ENCODE results near the gene CNIH4. TPM values are rescaled to one million over a fixed set of nuclear protein-coding genes. Genes with fewer than 3 reads are reported as not detected.

The CNIH4 gene
- polyA plus RNA-seq, 3 donors, result 33.4 to 106 (median 94.7) TPM

DNA sequence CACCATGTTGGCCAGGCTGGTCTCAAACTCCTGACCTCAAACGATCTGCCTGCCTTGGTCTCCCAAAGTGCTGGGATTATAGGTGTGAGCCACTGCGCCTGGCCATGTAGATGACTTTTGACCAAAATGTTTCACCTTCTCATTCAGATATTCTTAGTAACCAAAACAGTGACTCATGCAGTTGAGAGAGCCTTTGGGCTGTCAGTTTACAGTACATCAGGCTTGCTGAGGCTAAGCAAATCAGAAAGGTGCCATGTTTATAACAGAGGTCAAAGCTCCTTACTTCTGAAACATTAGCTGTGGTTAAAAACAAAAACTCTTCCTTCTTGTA is 21.0 kb downstream of the CNIH4 start:
- Mint-ChIP-seq H3K36me3 (peaks cover 47 to 66% of the 10 kb centered on the region in 2 donors), H3K9me3 (no peaks in the 10 kb centered on the region), H3K4me3 (no peak overlapping the region), H3K27me3 (ENCODE audit: low read depth in 3 of 3) (peaks cover 0 to 2% (median 0%) of the 10 kb centered on the region in 3 donors), H3K27ac (peak overlapping the region; percentile 69 to 87 (median 84)), H3K4me1 (peaks cover 69% of the 10 kb centered on the region)
- peaks cover 60 to 66% of the 10 kb centered on the region in 2 donors for H3K4me1 ChIP-seq (ENCODE audit: control insufficient read depth in 1 of 2, insufficient read depth in 2 of 2, low read length in 2 of 2)
- TF ChIP-seq, protein P1, sequence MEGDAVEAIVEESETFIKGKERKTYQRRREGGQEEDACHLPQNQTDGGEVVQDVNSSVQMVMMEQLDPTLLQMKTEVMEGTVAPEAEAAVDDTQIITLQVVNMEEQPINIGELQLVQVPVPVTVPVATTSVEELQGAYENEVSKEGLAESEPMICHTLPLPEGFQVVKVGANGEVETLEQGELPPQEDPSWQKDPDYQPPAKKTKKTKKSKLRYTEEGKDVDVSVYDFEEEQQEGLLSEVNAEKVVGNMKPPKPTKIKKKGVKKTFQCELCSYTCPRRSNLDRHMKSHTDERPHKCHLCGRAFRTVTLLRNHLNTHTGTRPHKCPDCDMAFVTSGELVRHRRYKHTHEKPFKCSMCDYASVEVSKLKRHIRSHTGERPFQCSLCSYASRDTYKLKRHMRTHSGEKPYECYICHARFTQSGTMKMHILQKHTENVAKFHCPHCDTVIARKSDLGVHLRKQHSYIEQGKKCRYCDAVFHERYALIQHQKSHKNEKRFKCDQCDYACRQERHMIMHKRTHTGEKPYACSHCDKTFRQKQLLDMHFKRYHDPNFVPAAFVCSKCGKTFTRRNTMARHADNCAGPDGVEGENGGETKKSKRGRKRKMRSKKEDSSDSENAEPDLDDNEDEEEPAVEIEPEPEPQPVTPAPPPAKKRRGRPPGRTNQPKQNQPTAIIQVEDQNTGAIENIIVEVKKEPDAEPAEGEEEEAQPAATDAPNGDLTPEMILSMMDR (IDR thresholded peaks at IDR 0.05), result no peak
- intact Hi-C loops (cut with micrococcal nuclease), result no loop called here
- no peak overlapping the region for H2AFZ ChIP-seq (ENCODE audit: insufficient read depth, low read depth, low read length, poor library complexity, severe bottlenecking)
- H4K20me1 ChIP-seq (ENCODE audit: insufficient read depth, low read length), result peaks cover 43% of the 10 kb centered on the region
- no CpG with 5 or more reads among the region's 2 CpGs for WGBS (ENCODE audit: insufficient coverage)
- peaks cover 43 to 46% of the 10 kb centered on the region in 2 donors for H3K36me3 ChIP-seq (replicated peaks in 1 of 2; ENCODE audit: control insufficient read depth in 1 of 2, insufficient read depth in 2 of 2, low read length in 2 of 2)
- H3K9me3 ChIP-seq (replicated peaks in 1 of 2; ENCODE audit: control insufficient read depth in 1 of 2, insufficient read depth in 1 of 2, low read length in 2 of 2), result no peaks in the 10 kb centered on the region
- H3K27me3 ChIP-seq (ENCODE audit: control insufficient read depth in 2 of 2, insufficient read depth in 2 of 2, low read length in 2 of 2), result no peaks in the 10 kb centered on the region
- no peak overlapping the region for H3K4me2 ChIP-seq (replicated peaks; ENCODE audit: extremely low read depth, low read length, poor library complexity, severe bottlenecking)
- no peak overlapping the region for H3K4me3 ChIP-seq (replicated peaks in 1 of 3; ENCODE audit: low read depth in 2 of 3, low read length in 3 of 3)
- peak overlapping the region; percentile 66 to 81 for H3K27ac ChIP-seq (ENCODE audit: low read depth in 1 of 2, low read length in 2 of 2)
- DNase-seq, result peak in 2 of 3 donors; percentile 14 to 18
- H3K79me2 ChIP-seq (ENCODE audit: insufficient read depth, low read length), result peaks cover 43% of the 10 kb centered on the region
- peak overlapping the region; percentile 12 for H3K9ac ChIP-seq (ENCODE audit: insufficient read depth, low read length, poor library complexity, severe bottlenecking)

DNA sequence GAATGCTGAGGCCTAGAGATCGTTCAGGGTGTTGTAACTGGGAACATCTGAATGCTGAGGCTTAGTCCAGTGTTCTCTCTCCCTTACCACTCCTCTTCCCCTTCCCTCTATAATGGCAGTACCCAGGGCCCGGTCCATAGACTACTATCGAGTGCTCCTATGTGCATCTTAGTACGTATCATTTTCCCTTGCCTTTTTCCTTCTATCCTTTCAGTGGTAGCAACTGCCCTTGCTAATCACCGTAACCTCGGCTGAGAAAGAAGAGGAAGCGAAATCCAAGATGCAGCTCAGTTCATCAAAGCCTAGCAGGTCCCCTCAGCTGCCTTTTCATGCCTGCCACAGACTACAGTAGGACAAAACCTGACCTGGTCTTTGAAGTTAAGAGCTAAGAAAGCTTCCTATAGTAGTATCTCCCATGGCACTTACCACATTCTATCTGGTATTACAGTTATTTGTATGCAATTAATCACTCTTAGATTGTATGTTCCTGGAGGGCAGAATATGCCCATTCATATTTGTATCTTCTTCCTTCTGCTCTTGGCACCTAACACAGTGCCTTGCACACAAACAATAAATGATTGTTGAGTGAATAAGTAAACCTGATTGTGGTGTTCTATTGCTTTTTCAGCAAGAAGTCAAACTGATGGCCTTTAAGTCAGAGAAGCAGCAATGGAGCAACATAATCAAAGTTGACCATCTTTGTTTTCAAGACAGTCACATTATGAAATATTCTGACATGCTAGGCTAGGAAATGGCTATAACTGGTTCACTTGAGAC is 22.4 kb downstream of the CNIH4 start:
- Histone ChIP-seq H3K79me2 (ENCODE audit: insufficient read depth, low read length) (peaks cover 29% of the 10 kb centered on the region), H3K4me1 (ENCODE audit: control insufficient read depth in 1 of 2, insufficient read depth in 2 of 2, low read length in 2 of 2) (peaks cover 72 to 80% of the 10 kb centered on the region in 2 donors), H3K9me3 (replicated peaks in 1 of 2; ENCODE audit: control insufficient read depth in 1 of 2, insufficient read depth in 1 of 2, low read length in 2 of 2) (no peaks in the 10 kb centered on the region), H4K20me1 (ENCODE audit: insufficient read depth, low read length) (peaks cover 32% of the 10 kb centered on the region), H3K27ac (ENCODE audit: low read depth in 1 of 2, low read length in 2 of 2) (peak overlapping the region; percentile 53 to 81), H3K27me3 (ENCODE audit: control insufficient read depth in 2 of 2, insufficient read depth in 2 of 2, low read length in 2 of 2) (no peaks in the 10 kb centered on the region), H3K4me3 (replicated peaks in 1 of 3; ENCODE audit: low read depth in 2 of 3, low read length in 3 of 3) (peak overlapping the region in 1 of 3 experiments; percentile 52), H3K36me3 (replicated peaks in 1 of 2; ENCODE audit: control insufficient read depth in 1 of 2, insufficient read depth in 2 of 2, low read length in 2 of 2) (peaks cover 30 to 32% of the 10 kb centered on the region in 2 donors), H3K4me2 (replicated peaks; ENCODE audit: extremely low read depth, low read length, poor library complexity, severe bottlenecking) (peak overlapping the region; percentile 67), H2AFZ (ENCODE audit: insufficient read depth, low read depth, low read length, poor library complexity, severe bottlenecking) (no peak overlapping the region), H3K9ac (ENCODE audit: insufficient read depth, low read length, poor library complexity, severe bottlenecking) (no peak overlapping the region)
- Mint-ChIP-seq H3K36me3 (peaks cover 38 to 54% of the 10 kb centered on the region in 2 donors), H3K9me3 (no peaks in the 10 kb centered on the region), H3K4me1 (peaks cover 83% of the 10 kb centered on the region), H3K27ac (peak overlapping the region; percentile 84 to 92 (median 87)), H3K27me3 (ENCODE audit: low read depth in 3 of 3) (peaks cover 0 to 2% (median 0%) of the 10 kb centered on the region in 3 donors), H3K4me3 (peak overlapping the region in 1 of 2 donors; percentile 21)
- intact Hi-C loops (cut with micrococcal nuclease), result no loop called here
- TF ChIP-seq, protein P1 (IDR thresholded peaks at IDR 0.05), result no peak
- WGBS (ENCODE audit: insufficient coverage), result 9% methylated on average over 4 of the region's 7 CpGs
- peak in 2 of 3 donors; percentile 45 to 53 for DNase-seq

Data from CD14-positive monocyte (primary cell).